Smooth muscle cell (in vitro differentiated cells): Measurements from ENCODE around the gene SIX4. TPM values are rescaled to one million over a fixed set of nuclear protein-coding genes. Genes with fewer than 3 reads are reported as not detected.

ENCODE experiments used
- DNase-seq: peaks from one replicate; lab custom pipeline; 2025; ENCODE audit not compliant: unreplicated experiment; lab: John Stamatoyannopoulos, UW
- H2AFZ ChIP-seq: fragments of 200-600 bp; sonication (generic); 2 replicates; pipeline ENCODE4 v1.6.0; 2016; ENCODE audit warnings: antibody characterized with exemption, low read depth, mild to moderate bottlenecking
- H3F3A ChIP-seq: fragments of 200-600 bp; sonication (generic); 2 replicates; pipeline ENCODE4 v1.6.0; 2017; ENCODE audit warnings: antibody characterized with exemption, low read depth
- H3K27ac ChIP-seq: fragments of 200-600 bp; sonication (generic); 2 replicates; pipeline ENCODE4 v1.5.1; 2016; ENCODE audit warnings: low read depth, mild to moderate bottlenecking
- H3K27me3 ChIP-seq: fragments of 200-600 bp; sonication (generic); 2 replicates; pipeline ENCODE4 v1.6.1; 2016; ENCODE audit warnings: low read depth, mild to moderate bottlenecking
- H3K36me3 ChIP-seq: fragments of 200-600 bp; sonication (generic); 2 replicates; pipeline ENCODE4 v1.5.1; 2016; ENCODE audit warnings: low read depth
- H3K4me1 ChIP-seq: fragments of 200-600 bp; sonication (generic); 2 replicates; pipeline ENCODE4 v1.5.1; 2016; ENCODE audit warnings: low read depth
- H3K4me2 ChIP-seq: fragments of 200-600 bp; sonication (generic); 2 replicates; pipeline ENCODE4 v1.6.0; 2016; ENCODE audit warnings: mild to moderate bottlenecking
- H3K4me3 ChIP-seq: fragments of 200-600 bp; sonication (generic); 2 replicates; pipeline ENCODE4 v1.5.1; 2016; ENCODE audit warnings: mild to moderate bottlenecking
- H3K79me2 ChIP-seq: fragments of 200-600 bp; sonication (generic); 2 replicates; pipeline ENCODE4 v1.6.0; 2016; ENCODE audit warnings: low read depth, mild to moderate bottlenecking
- H3K9ac ChIP-seq: fragments of 200-600 bp; sonication (generic); 2 replicates; pipeline ENCODE4 v1.6.0; 2016; ENCODE audit warnings: low read depth
- H3K9me3 ChIP-seq: fragments of 200-600 bp; sonication (generic); replicated peaks from 2 replicates; pipeline ENCODE4 v1.5.1; 2016; ENCODE audit warnings: low read depth
- H4K20me1 ChIP-seq: fragments of 200-600 bp; sonication (generic); 2 replicates; pipeline ENCODE4 v1.6.0; 2016; ENCODE audit warnings: low read depth
- WGBS: methylation state at CpG from one replicate; pipeline ENCODE4 v1.1.7; 2016; ENCODE audit warnings: low lambda C conversion rate; 5-methylcytosine and 5-hydroxymethylcytosine counted together
- polyA plus RNA-seq: library from polyadenylated mRNA; unstranded; fragments of >200 nt; fragmentation: Nextera tagmentation; extraction: Ambion mirVana; gene quantifications from 2 replicates; pipeline ENCODE4 v1.2.1, GENCODE V29; 2016
- total RNA-seq: library from RNA; depleted of rRNA; stranded (reverse); fragments of >200 nt; gene quantifications from 2 replicates; pipeline ENCODE4 v1.2.3, GENCODE V29; 2014
- TF ChIP-seq, protein P1 (sequence below): fragments of 200-600 bp; sonication (generic); IDR thresholded peaks from 2 replicates; pipeline ENCODE4 v1.5.1; 2017; ENCODE audit warnings: borderline replicate concordance, mild to moderate bottlenecking, antibody characterized with exemption; ENCODE audit not compliant: insufficient read depth, poor library complexity, severe bottlenecking

Gene SIX4
- total and polyA plus RNA-seq, 2 experiments from 2014 or later, result 2.1 to 13.3 TPM

DNA sequence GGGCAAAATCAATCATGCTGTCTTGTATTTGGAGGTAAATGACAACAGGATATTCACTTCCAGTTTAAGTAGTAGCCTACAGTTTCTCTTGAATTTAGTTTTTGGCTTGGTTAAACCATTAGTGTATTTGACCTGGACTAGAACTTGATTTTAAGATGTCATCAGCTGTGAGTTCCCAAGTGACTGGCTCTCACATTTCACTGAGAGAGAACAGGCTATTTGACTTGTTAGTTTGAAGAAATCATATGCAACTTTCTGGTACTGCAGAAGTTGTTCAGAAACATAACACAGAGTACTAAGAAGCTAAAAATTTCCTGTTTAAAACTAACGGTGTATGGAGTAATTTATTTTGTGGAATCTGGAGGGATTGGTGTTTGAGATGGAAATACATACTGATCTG lies 32.7 kb upstream of the SIX4 start:
- H3F3A ChIP-seq, result no peaks in the 10 kb centered on the region
- no peak overlapping the region for H3K4me3 ChIP-seq
- no peak overlapping the region for H3K9ac ChIP-seq
- peaks cover 93% of the 10 kb centered on the region for H4K20me1 ChIP-seq
- TF ChIP-seq, protein P1, sequence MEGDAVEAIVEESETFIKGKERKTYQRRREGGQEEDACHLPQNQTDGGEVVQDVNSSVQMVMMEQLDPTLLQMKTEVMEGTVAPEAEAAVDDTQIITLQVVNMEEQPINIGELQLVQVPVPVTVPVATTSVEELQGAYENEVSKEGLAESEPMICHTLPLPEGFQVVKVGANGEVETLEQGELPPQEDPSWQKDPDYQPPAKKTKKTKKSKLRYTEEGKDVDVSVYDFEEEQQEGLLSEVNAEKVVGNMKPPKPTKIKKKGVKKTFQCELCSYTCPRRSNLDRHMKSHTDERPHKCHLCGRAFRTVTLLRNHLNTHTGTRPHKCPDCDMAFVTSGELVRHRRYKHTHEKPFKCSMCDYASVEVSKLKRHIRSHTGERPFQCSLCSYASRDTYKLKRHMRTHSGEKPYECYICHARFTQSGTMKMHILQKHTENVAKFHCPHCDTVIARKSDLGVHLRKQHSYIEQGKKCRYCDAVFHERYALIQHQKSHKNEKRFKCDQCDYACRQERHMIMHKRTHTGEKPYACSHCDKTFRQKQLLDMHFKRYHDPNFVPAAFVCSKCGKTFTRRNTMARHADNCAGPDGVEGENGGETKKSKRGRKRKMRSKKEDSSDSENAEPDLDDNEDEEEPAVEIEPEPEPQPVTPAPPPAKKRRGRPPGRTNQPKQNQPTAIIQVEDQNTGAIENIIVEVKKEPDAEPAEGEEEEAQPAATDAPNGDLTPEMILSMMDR, result no peak
- H3K27ac ChIP-seq, result no peak overlapping the region
- no peaks in the 10 kb centered on the region for H3K27me3 ChIP-seq
- no peak for DNase-seq
- peaks cover 68% of the 10 kb centered on the region for H3K79me2 ChIP-seq
- H3K4me1 ChIP-seq, result no peaks in the 10 kb centered on the region
- 86% methylated on average over 1 of the region's 1 CpG for WGBS
- no peak overlapping the region for H3K4me2 ChIP-seq
- no peaks in the 10 kb centered on the region for H3K36me3 ChIP-seq
- no peaks in the 10 kb centered on the region for H3K9me3 ChIP-seq
- no peak overlapping the region for H2AFZ ChIP-seq

DNA sequence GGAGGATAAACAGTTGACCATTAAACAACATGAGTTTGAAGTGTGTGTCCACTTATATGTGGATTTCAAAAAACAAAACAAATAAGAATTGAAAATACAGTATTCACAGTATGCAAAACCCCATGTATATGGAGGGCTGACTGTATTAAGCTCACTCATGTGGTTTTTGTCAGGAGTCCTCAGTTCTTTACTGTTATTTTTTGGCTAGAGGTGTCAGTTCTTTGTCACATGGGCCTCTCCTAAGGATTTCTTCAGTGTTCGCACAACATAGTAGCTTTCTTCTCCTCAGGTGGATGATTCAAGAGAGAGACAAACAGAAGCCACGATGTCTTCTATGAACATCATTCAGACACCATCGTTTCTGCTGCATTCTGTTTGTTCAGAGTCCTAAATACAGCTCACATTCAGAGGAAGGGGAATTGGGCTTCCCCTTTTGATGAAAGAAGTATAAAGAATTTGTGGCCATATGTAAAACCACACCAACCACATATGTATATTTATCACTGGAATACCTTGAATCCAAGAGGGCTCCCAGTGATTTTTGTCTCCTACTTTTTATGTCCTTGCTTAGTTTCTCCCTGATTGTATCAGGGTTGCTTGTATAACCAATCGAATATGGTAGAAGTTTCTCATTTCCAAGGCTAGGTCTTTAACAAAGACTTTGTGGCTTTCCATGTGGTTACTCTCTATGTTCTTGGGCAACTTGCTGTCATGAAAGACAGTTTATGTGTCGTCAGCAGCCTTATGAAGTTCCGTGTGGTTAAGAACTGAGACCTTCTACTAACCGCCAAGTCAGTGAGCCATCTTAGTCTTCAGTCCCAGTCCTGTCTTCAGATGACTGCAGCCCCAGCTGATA lies 29.3 kb upstream of the SIX4 start:
- no peak overlapping the region for H3K27ac ChIP-seq
- no peaks in the 10 kb centered on the region for H3K9me3 ChIP-seq
- no peak overlapping the region for H3K4me2 ChIP-seq
- DNase-seq, result no peak
- no peak overlapping the region for H3K4me3 ChIP-seq
- 84% methylated on average over 7 of the region's 7 CpGs for WGBS
- no peaks in the 10 kb centered on the region for H3K4me1 ChIP-seq
- TF ChIP-seq, protein P1, result no peak
- H3K27me3 ChIP-seq, result no peaks in the 10 kb centered on the region
- H4K20me1 ChIP-seq, result peaks cover 79% of the 10 kb centered on the region
- H3F3A ChIP-seq, result no peaks in the 10 kb centered on the region
- peaks cover 67% of the 10 kb centered on the region for H3K79me2 ChIP-seq
- H2AFZ ChIP-seq, result no peak overlapping the region
- H3K36me3 ChIP-seq, result no peaks in the 10 kb centered on the region
- no peak overlapping the region for H3K9ac ChIP-seq

DNA sequence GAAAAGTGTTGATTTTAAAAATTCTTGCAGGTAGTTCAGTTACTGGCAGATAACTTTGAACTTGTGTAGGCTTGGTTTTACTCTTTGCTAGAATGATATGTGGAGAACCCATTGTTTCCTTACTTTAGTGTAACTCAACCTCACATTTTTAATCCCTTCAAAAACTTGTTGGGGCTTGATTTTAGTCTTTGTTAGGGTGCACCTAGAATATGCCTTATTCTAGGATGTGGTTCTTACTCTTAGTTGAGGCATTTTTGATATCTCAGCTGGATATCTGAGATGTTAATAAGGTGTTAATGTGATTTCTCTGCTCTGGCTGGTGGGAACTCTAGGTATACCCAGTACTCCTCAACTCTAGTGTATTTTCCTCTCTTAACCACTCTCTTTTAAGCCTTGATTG lies 20.4 kb upstream of the SIX4 start:
- TF ChIP-seq, protein P1, result no peak

More for the DNA sequence above, 20.4 kb upstream of the SIX4 start:
- H3K27me3 ChIP-seq, result no peaks in the 10 kb centered on the region
- peaks cover 92% of the 10 kb centered on the region for H4K20me1 ChIP-seq
- no peak overlapping the region for H3K4me2 ChIP-seq
- no peaks in the 10 kb centered on the region for H3K4me1 ChIP-seq
- no peaks in the 10 kb centered on the region for H3K36me3 ChIP-seq
- no peak overlapping the region for H3K9ac ChIP-seq
- no peaks in the 10 kb centered on the region for H3K9me3 ChIP-seq
- no peak for DNase-seq
- H3K79me2 ChIP-seq, result peaks cover 89% of the 10 kb centered on the region
- H3F3A ChIP-seq, result no peaks in the 10 kb centered on the region
- no peak overlapping the region for H3K4me3 ChIP-seq
- H2AFZ ChIP-seq, result no peak overlapping the region
- no peak overlapping the region for H3K27ac ChIP-seq
